ENCODE data around the gene C14orf132. TPM values are rescaled to one million over a fixed set of nuclear protein-coding genes. Genes with fewer than 3 reads are reported as not detected.

C14orf132 gene
- total RNA-seq, 2 experiments from 2014 or later: 2.0 to 2.4 TPM

DNA sequence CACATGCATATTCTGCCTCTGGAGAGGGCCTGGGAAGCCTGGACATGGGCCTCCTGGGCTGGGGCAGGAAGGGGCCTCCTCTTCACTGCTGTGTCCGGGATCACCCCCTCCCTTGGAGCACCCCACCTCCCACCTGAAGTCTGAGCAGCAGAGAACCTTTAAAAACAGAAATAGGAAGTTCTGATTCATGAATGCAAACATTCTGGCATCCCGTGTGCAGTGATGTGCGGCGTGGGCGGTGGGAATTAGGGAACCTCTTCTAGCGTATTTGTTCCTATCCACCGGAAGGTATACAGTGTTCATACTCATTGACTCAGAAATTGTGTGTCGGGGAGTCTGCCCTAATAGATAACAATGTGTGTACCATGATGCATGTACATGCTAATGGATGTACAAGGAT, 46.2 kb downstream of the C14orf132 start:
- no peaks in the 10 kb centered on the region for H3K36me3 ChIP-seq (ENCODE audit: insufficient read depth, low read length)
- Mint-ChIP-seq H3K9me3 (no peaks in the 10 kb centered on the region), H3K4me3 (no peak overlapping the region), H3K27me3 (no peaks in the 10 kb centered on the region), H3K36me3 (ENCODE audit: low read depth) (no peaks in the 10 kb centered on the region), H3K27ac (no peak overlapping the region), H3K4me1 (ENCODE audit: low read depth) (no peaks in the 10 kb centered on the region)
- POLR2A ChIA-PET: no interaction called here
- no peak overlapping the region for H3K27ac ChIP-seq (ENCODE audit: low read depth in 1 of 2, low read length in 2 of 2)
- peaks cover 0 to 3% of the 10 kb centered on the region in 2 experiments for H3K27me3 ChIP-seq (ENCODE audit: control insufficient read depth in 1 of 2, insufficient read depth in 2 of 2, low read length in 2 of 2)
- ATAC-seq (ENCODE audit: poor library complexity): no peak
- no peak for DNase-seq
- CTCF ChIA-PET: no interaction called here
- peaks cover 0 to 4% of the 10 kb centered on the region in 2 experiments for H3K9me3 ChIP-seq (ENCODE audit: control insufficient read depth in 1 of 2, insufficient read depth in 1 of 2, low read length in 2 of 2)
- H3K4me3 ChIP-seq (ENCODE audit: low read length): no peak overlapping the region
- intact Hi-C loops (cut with DNase I, micrococcal nuclease): no loop called here
- H3K4me1 ChIP-seq (ENCODE audit: insufficient read depth, low read length): no peaks in the 10 kb centered on the region
- TF ChIP-seq, protein P1, sequence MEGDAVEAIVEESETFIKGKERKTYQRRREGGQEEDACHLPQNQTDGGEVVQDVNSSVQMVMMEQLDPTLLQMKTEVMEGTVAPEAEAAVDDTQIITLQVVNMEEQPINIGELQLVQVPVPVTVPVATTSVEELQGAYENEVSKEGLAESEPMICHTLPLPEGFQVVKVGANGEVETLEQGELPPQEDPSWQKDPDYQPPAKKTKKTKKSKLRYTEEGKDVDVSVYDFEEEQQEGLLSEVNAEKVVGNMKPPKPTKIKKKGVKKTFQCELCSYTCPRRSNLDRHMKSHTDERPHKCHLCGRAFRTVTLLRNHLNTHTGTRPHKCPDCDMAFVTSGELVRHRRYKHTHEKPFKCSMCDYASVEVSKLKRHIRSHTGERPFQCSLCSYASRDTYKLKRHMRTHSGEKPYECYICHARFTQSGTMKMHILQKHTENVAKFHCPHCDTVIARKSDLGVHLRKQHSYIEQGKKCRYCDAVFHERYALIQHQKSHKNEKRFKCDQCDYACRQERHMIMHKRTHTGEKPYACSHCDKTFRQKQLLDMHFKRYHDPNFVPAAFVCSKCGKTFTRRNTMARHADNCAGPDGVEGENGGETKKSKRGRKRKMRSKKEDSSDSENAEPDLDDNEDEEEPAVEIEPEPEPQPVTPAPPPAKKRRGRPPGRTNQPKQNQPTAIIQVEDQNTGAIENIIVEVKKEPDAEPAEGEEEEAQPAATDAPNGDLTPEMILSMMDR (IDR thresholded peaks at IDR 0.05): no peak

GRCh38 chr14:96086032-96086431, 46.9 kb downstream of the C14orf132 start:
- DNase-seq (no peak), ATAC-seq (ENCODE audit: poor library complexity) (no peak)
- Mint-ChIP-seq H3K9me3 (no peaks in the 10 kb centered on the region), H3K36me3 (ENCODE audit: low read depth) (no peaks in the 10 kb centered on the region), H3K4me1 (ENCODE audit: low read depth) (no peaks in the 10 kb centered on the region), H3K4me3 (no peak overlapping the region), H3K27me3 (no peaks in the 10 kb centered on the region), H3K27ac (no peak overlapping the region)
- no peaks in the 10 kb centered on the region for H3K36me3 ChIP-seq (ENCODE audit: insufficient read depth, low read length)
- no peaks in the 10 kb centered on the region for H3K4me1 ChIP-seq (ENCODE audit: insufficient read depth, low read length)
- no peaks in the 10 kb centered on the region for H3K9me3 ChIP-seq (ENCODE audit: control insufficient read depth in 1 of 2, insufficient read depth in 1 of 2, low read length in 2 of 2)
- intact Hi-C loops (cut with DNase I, micrococcal nuclease): no loop called here
- no peak overlapping the region for H3K4me3 ChIP-seq (ENCODE audit: low read length)
- POLR2A ChIA-PET: no interaction called here
- no peak overlapping the region for H3K27ac ChIP-seq (ENCODE audit: low read depth in 1 of 2, low read length in 2 of 2)
- H3K27me3 ChIP-seq (ENCODE audit: control insufficient read depth in 1 of 2, insufficient read depth in 2 of 2, low read length in 2 of 2): peaks cover 0 to 3% of the 10 kb centered on the region in 2 experiments
- TF ChIP-seq, protein P1 (IDR thresholded peaks at IDR 0.05): no peak
- CTCF ChIA-PET: no interaction called here

DNA sequence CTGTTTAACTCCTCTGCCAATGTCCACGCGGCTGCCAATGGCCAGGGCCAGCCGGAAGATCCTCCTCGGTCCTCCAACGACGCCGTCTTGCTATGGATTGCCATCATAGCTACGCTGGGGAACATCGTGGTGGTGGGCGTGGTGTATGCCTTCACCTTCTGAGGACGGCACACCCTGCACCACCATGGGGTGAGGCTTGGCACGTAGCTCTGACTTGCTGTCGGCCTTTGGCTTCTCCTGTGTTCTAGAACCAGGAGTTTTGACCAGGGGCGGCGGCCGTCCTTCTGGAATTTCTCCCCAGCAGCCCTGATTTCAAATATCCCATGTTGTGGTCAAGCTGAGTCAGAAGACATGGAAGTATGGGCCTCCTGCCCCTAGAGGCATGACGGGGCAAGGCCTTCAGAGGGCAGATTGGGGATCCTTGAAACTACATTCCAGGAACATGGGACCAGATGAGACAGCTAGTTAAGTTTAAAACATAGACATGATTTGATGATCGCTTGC, 47.5 kb downstream of the C14orf132 start:
- H3K36me3 Mint-ChIP-seq (ENCODE audit: low read depth): no peaks in the 10 kb centered on the region
- DNase-seq (no peak), ATAC-seq (ENCODE audit: poor library complexity) (no peak)
- Histone ChIP-seq H3K4me3 (ENCODE audit: low read length) (no peak overlapping the region), H3K27ac (ENCODE audit: low read depth in 1 of 2, low read length in 2 of 2) (no peak overlapping the region), H3K4me1 (ENCODE audit: insufficient read depth, low read length) (no peaks in the 10 kb centered on the region), H3K36me3 (ENCODE audit: insufficient read depth, low read length) (no peaks in the 10 kb centered on the region), H3K9me3 (ENCODE audit: control insufficient read depth in 1 of 2, insufficient read depth in 1 of 2, low read length in 2 of 2) (no peaks in the 10 kb centered on the region), H3K27me3 (ENCODE audit: control insufficient read depth in 1 of 2, insufficient read depth in 2 of 2, low read length in 2 of 2) (peaks cover 0 to 3% of the 10 kb centered on the region in 2 experiments)
- CTCF ChIA-PET: no interaction called here
- TF ChIP-seq, protein P1 (IDR thresholded peaks at IDR 0.05): no peak
- POLR2A ChIA-PET: no interaction called here
- H3K27me3 Mint-ChIP-seq: no peaks in the 10 kb centered on the region
- no peaks in the 10 kb centered on the region for H3K4me1 Mint-ChIP-seq (ENCODE audit: low read depth)
- no peak overlapping the region for H3K27ac Mint-ChIP-seq
- no peak overlapping the region for H3K4me3 Mint-ChIP-seq
- intact Hi-C loops (cut with DNase I, micrococcal nuclease): no loop called here
- H3K9me3 Mint-ChIP-seq: no peaks in the 10 kb centered on the region

Data from CD4-positive, alpha-beta T cell (primary cell).